KMS-11 (cell line): ENCODE measurements around the gene SP9.

Experiments used
- H2AFZ ChIP-seq: fragments of 200-600 bp; sonication (generic); 2 replicates; pipeline ENCODE4 v1.6.1; 2016; ENCODE audit warnings: antibody characterized with exemption, mixed run types, low read depth
- H3K27ac ChIP-seq: fragments of 200-600 bp; sonication (generic); 2 replicates; pipeline ENCODE4 v1.6.1; 2016; ENCODE audit warnings: mild to moderate bottlenecking, mixed run types
- H3K27me3 ChIP-seq: fragments of 200-600 bp; sonication (generic); 2 replicates; pipeline ENCODE4 v1.6.1; 2017; ENCODE audit warnings: mild to moderate bottlenecking, low read depth, mixed run types, moderate library complexity; ENCODE audit not compliant: insufficient read depth
- H3K36me3 ChIP-seq: fragments of 200-600 bp; sonication (generic); 2 replicates; pipeline ENCODE4 v1.6.1; 2017; ENCODE audit warnings: mild to moderate bottlenecking, mixed run types; ENCODE audit not compliant: insufficient read depth
- H3K4me1 ChIP-seq: fragments of 200-600 bp; sonication (generic); 2 replicates; pipeline ENCODE4 v1.6.1; 2016; ENCODE audit warnings: mild to moderate bottlenecking, low read depth, mixed run types; ENCODE audit not compliant: poor library complexity, severe bottlenecking
- H3K4me2 ChIP-seq: fragments of 200-600 bp; sonication (generic); 2 replicates; pipeline ENCODE4 v1.7.0; 2016; ENCODE audit warnings: mild to moderate bottlenecking, mixed run types
- H3K4me3 ChIP-seq: fragments of 200-600 bp; sonication (generic); IDR thresholded peaks from 2 replicates; pipeline ENCODE4 v1.6.1; 2017; ENCODE audit warnings: low read depth, low read length, mixed read lengths; ENCODE audit not compliant: insufficient read depth
- H3K79me2 ChIP-seq: fragments of 200-600 bp; sonication (generic); 2 replicates; pipeline ENCODE4 v1.6.1; 2016; ENCODE audit warnings: low read depth, mixed run types; ENCODE audit not compliant: insufficient read depth
- H3K9ac ChIP-seq: fragments of 200-600 bp; sonication (generic); 2 replicates; pipeline ENCODE4 v1.6.1; 2016; ENCODE audit warnings: mild to moderate bottlenecking, mixed run types
- H4K20me1 ChIP-seq: fragments of 200-600 bp; sonication (generic); 2 replicates; pipeline ENCODE4 v1.6.1; 2016; ENCODE audit warnings: mild to moderate bottlenecking, mixed run types; ENCODE audit not compliant: insufficient read depth
- TF ChIP-seq, protein P1 (sequence below): fragments of 200-600 bp; sonication (generic); conservative IDR thresholded peaks from 2 replicates; pipeline ENCODE4 v1.6.1; 2017; ENCODE audit warnings: low read depth, mild to moderate bottlenecking, antibody characterized with exemption, low read length, moderate library complexity, mixed read lengths

Gene SP9

DNA sequence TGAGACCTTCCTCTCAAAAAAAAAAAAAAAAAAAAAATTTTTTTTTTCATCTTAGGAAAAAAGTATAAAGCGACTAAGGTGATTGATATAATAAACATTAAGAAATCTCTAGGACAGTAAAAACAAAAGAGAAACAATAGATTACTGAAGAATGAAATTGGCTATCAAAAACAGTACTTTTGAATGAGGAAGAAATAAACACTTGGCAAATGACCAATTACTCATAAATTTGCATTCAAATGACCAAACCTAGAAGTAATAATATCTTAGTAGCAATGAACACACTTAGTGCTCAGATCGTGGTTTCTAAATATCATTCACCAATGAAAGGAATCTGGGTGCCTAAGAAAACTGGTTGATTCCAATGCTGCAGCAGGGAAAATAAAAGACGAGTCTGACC lies 50.4 kb downstream of the SP9 start:
- H3K4me3 ChIP-seq: no peak overlapping the region
- no peak overlapping the region for H3K9ac ChIP-seq
- H3K27me3 ChIP-seq: no peaks in the 10 kb centered on the region
- H3K27ac ChIP-seq: no peak overlapping the region
- no peaks in the 10 kb centered on the region for H3K79me2 ChIP-seq
- no peak overlapping the region for H3K4me2 ChIP-seq
- H2AFZ ChIP-seq: no peak overlapping the region
- TF ChIP-seq, protein P1, sequence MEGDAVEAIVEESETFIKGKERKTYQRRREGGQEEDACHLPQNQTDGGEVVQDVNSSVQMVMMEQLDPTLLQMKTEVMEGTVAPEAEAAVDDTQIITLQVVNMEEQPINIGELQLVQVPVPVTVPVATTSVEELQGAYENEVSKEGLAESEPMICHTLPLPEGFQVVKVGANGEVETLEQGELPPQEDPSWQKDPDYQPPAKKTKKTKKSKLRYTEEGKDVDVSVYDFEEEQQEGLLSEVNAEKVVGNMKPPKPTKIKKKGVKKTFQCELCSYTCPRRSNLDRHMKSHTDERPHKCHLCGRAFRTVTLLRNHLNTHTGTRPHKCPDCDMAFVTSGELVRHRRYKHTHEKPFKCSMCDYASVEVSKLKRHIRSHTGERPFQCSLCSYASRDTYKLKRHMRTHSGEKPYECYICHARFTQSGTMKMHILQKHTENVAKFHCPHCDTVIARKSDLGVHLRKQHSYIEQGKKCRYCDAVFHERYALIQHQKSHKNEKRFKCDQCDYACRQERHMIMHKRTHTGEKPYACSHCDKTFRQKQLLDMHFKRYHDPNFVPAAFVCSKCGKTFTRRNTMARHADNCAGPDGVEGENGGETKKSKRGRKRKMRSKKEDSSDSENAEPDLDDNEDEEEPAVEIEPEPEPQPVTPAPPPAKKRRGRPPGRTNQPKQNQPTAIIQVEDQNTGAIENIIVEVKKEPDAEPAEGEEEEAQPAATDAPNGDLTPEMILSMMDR: no peak
- no peaks in the 10 kb centered on the region for H4K20me1 ChIP-seq
- no peaks in the 10 kb centered on the region for H3K4me1 ChIP-seq
- no peaks in the 10 kb centered on the region for H3K36me3 ChIP-seq
